Activated B cell treated with CpG ODN at 0.5 μM for 24 hours (primary cell): ENCODE measurements around the gene IQSEC2. TPM values are rescaled to one million over a fixed set of nuclear protein-coding genes. Genes with fewer than 3 reads are reported as not detected.

Experiments used
- ATAC-seq: fragments of 200-7000 bp; cut with Tn5 transposase; one replicate; pipeline ENCODE4 v1.10.0; 2021; ENCODE audit warnings: low read depth, mild to moderate bottlenecking, moderate library complexity
- CTCF ChIA-PET: fragments of 350-600 bp; sonication (Branson Sonifier 250); formaldehyde crosslinking; loops from one replicate; lab custom pipeline; 2021; ENCODE audit warnings: antibody characterized with exemption; lab: Charles Lee
- POLR2A ChIA-PET: fragments of 350-600 bp; sonication (Branson Sonifier 250); formaldehyde crosslinking; loops from one replicate; lab custom pipeline; 2021; ENCODE audit warnings: antibody characterized with exemption; lab: Charles Lee
- DNase-seq: peaks from one replicate; pipeline ENCODE4 v3.0.0; 2022
- H3K27ac Mint-ChIP-seq: one replicate; pipeline ENCODE4 v1.8.0; 2020; ENCODE audit warnings: mixed read lengths
- H3K27me3 Mint-ChIP-seq: one replicate; pipeline ENCODE4 v1.8.0; 2021; ENCODE audit warnings: mixed read lengths
- H3K36me3 Mint-ChIP-seq: one replicate; pipeline ENCODE4 v1.8.0; 2021; ENCODE audit warnings: low read depth, mixed read lengths
- H3K4me1 Mint-ChIP-seq: one replicate; pipeline ENCODE4 v1.8.0; 2021; ENCODE audit warnings: mixed read lengths
- H3K4me3 Mint-ChIP-seq: one replicate; pipeline ENCODE4 v1.8.0; 2020; ENCODE audit warnings: mild to moderate bottlenecking, mixed read lengths
- H3K9me3 Mint-ChIP-seq: one replicate; pipeline ENCODE4 v1.8.0; 2020; ENCODE audit warnings: mixed read lengths
- intact Hi-C: fragments of 100-400 bp; cut with micrococcal nuclease; formaldehyde crosslinking; loops from one replicate; pipeline ENCODE4 v1.15.1; 2024
- total RNA-seq: library from RNA; stranded (reverse); gene quantifications from 2 replicates; pipeline ENCODE4 v1.2.3, GENCODE V29; 2022
- TF ChIP-seq, protein P1 (sequence below): fragments of 200-600 bp; IDR thresholded peaks from one replicate; pipeline ENCODE4 v1.8.0; 2022; ENCODE audit warnings: antibody characterized with exemption, mild to moderate bottlenecking

The IQSEC2 gene
- total RNA-seq, 1 donor from 2014 or later, result 0.53 TPM

DNA sequence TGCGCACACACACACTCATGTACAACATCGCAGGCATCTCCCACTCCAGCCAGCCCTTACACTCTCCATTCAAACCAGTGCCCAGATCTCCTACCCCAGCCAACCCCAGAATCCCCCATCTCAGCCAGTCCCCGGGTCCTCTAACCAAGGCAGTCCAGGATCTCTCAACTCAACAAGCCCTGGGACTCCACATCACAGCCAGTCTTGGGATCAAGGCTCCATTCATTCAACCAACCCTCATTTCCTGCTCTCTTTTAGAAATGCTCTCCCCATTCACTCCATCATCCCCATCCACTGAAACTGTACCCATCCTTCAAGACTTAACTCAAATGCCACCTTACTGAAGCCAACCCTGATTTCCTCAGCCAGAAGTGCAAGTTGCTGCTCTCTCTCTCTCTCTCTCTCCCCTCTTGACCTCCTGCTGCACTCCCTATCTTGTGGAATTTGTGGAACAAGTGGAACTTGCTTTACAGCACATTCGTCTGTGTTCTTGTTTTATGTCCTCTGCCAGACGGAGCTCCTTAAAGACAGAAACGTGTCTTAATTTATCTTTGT is 40.6 kb upstream of the IQSEC2 start:
- Mint-ChIP-seq H3K4me3 (peak overlapping the region; percentile 74), H3K4me1 (peaks cover 19% of the 10 kb centered on the region), H3K9me3 (no peaks in the 10 kb centered on the region), H3K36me3 (no peaks in the 10 kb centered on the region), H3K27ac (peak overlapping the region; percentile 4), H3K27me3 (peaks cover 35% of the 10 kb centered on the region)
- TF ChIP-seq, protein P1, sequence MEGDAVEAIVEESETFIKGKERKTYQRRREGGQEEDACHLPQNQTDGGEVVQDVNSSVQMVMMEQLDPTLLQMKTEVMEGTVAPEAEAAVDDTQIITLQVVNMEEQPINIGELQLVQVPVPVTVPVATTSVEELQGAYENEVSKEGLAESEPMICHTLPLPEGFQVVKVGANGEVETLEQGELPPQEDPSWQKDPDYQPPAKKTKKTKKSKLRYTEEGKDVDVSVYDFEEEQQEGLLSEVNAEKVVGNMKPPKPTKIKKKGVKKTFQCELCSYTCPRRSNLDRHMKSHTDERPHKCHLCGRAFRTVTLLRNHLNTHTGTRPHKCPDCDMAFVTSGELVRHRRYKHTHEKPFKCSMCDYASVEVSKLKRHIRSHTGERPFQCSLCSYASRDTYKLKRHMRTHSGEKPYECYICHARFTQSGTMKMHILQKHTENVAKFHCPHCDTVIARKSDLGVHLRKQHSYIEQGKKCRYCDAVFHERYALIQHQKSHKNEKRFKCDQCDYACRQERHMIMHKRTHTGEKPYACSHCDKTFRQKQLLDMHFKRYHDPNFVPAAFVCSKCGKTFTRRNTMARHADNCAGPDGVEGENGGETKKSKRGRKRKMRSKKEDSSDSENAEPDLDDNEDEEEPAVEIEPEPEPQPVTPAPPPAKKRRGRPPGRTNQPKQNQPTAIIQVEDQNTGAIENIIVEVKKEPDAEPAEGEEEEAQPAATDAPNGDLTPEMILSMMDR, result no peak
- CTCF ChIA-PET, result interaction anchor here (1.8 kb wide), 1 partner anchor 10 kb away, joined by 4 read pairs; no protein-coding TSS in a partner anchor
- POLR2A ChIA-PET, result no interaction called here
- DNase-seq (no peak), ATAC-seq (no peak)
- intact Hi-C loops, result no loop called here

DNA sequence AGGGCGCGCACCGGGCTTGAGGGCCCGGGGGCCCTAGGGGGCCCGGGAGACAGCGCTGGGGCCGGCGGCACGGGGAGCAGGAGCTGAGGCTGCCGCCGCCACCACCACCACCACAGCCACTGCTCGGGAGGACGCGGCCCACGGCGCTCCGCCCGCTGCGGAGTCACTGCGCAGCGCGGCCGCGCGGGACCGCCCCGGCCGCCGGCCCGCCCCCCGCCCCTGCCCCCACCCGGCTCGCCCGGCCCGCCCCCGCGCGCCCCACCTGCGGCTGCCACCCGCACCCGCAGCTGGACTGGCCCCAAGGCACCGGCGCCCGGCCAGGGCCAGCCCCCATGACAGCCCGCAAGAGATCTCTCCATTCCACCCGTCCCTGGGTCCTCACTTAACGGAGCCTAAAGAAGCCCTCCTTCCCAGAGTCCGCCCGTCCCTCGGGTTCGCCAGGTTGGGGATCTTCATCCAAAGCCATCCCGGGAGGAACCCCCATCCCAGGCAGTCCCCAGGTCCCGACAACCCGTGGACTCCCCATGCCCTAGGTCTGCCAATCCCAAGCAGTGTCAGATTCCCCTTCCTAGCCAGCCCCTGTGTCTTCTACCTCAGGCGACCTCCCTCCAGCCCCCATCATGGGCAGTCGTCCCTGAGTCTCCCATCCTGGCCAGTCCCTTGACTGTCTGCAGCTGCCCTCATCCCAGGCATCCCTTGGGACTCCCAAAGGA is 40.0 kb upstream of the IQSEC2 start:
- H3K4me3 Mint-ChIP-seq, result peak overlapping the region; percentile 74
- intact Hi-C loops, result no loop called here
- ATAC-seq (peak; percentile 47), DNase-seq (no peak)
- TF ChIP-seq, protein P1, result no peak
- ChIA-PET POLR2A (interaction anchor here (1.4 kb wide), 1 partner anchor 101 kb away, joined by 4 read pairs; the partner anchor contains the start of genes RIBC1 and SMC1A), CTCF (interaction anchor here (1.8 kb wide), 1 partner anchor 10 kb away, joined by 4 read pairs; no protein-coding TSS in a partner anchor)
- no peaks in the 10 kb centered on the region for H3K36me3 Mint-ChIP-seq
- H3K27me3 Mint-ChIP-seq, result peaks cover 35% of the 10 kb centered on the region
- H3K4me1 Mint-ChIP-seq, result peaks cover 19% of the 10 kb centered on the region
- no peaks in the 10 kb centered on the region for H3K9me3 Mint-ChIP-seq
- peak overlapping the region; percentile 4 for H3K27ac Mint-ChIP-seq

DNA sequence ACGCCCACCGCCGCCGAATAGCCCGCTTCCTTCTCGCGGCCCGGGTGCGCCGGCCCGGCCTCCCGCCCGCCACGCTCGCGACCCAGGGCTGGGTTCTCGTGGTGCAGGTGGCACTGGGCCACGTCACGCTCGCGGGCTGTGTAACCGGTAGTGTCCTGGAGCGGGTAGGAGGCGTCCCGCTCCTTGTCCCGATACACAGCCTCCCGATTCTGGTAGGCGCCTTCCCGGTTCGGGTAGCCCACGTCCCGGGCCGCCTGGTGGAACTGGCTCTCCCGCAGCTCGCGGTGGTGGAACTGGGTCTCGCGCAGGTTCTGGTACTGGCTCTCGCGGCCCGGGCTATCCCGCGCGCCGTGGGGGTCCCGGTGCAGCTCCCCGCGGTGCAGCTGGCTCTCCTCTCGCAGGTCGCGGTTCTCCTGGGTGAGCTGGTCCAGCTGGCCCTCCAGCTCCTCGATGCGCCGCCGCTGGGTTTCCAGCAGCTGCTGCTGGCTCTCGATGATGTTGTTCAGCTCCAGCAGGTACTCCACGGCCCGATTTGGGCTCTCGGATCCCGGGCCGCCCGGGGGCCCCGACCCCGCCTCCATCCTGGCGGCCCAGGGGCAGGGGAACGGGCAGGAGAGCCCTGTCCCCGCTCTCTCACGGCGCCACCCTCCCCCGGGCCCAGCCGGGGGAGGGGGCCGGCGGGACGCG is 39.3 kb upstream of the IQSEC2 start:
- ATAC-seq (peak; percentile 41), DNase-seq (peak; percentile 18)
- intact Hi-C loops, result no loop called here
- ChIA-PET CTCF (interaction anchor here (1.8 kb wide), 1 partner anchor 9 kb away, joined by 4 read pairs; no protein-coding TSS in a partner anchor), POLR2A (interaction anchor here (0.5 to 1.4 kb wide), 3 partner anchors 93 to 458 kb away, joined by 3 to 8 read pairs (median 4); partner anchors contain the start of genes RIBC1 and SMC1A)
- H3K27ac Mint-ChIP-seq, result no peak overlapping the region
- peaks cover 19% of the 10 kb centered on the region for H3K4me1 Mint-ChIP-seq
- peaks cover 29% of the 10 kb centered on the region for H3K27me3 Mint-ChIP-seq
- TF ChIP-seq, protein P1, result no peak
- H3K9me3 Mint-ChIP-seq, result no peaks in the 10 kb centered on the region
- no peaks in the 10 kb centered on the region for H3K36me3 Mint-ChIP-seq
- peak overlapping the region; percentile 50 for H3K4me3 Mint-ChIP-seq

DNA sequence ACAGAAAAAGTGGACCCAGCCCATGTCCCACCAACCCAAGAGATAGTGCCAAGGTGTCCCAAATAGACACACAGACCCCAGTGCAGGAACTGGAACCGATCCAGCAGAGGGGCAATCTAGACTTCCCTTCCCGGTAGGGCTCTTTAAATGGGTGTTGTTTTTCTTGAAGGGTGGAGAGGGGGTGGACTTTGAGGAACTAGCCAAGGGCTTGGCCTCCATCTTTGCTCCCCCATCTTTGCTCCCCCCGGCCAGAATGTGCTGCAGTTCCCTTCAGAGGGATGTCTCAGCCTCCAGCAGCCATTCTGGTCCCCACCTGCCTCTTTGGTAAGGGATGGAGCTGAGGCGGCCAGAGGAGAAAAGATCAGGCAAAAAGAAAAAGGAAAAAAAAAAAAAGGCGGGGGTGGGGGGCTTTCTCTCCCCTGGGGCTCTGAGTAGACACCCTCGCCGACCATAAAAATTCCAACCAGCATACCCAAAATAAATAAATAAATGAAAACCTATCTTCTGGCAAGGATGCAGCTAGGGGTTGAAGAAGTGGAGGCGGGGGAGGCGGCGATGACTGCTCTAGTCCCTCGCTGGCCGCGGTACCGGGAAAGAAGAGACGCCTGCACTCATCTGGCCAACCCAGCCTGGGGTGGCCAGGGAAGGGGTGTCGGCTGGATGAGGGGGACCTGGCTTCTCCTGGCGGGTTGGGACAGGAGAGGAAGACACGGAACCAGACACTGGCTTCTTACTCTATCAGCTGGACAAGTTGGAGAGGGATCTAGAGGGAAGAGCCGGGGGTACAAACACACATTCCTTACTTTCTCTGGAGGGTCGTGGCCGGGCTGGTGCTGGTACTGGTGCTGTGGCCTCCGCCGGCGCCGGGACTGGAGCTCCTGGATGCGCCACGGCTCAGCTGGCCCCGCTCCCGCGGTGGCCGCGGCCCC is 38.5 kb upstream of the IQSEC2 start:
- ATAC-seq (no peak), DNase-seq (no peak)
- Mint-ChIP-seq H3K36me3 (no peaks in the 10 kb centered on the region), H3K27ac (no peak overlapping the region), H3K9me3 (no peaks in the 10 kb centered on the region), H3K4me1 (peaks cover 19% of the 10 kb centered on the region), H3K27me3 (peaks cover 26% of the 10 kb centered on the region), H3K4me3 (peak overlapping the region; percentile 71)
- POLR2A ChIA-PET, result interaction anchor here (0.5 to 1.4 kb wide), 3 partner anchors 94 to 459 kb away, joined by 3 to 8 read pairs (median 4); partner anchors contain the start of genes RIBC1 and SMC1A
- intact Hi-C loops, result loop anchor here (10.0 kb wide), 1 partner anchor 245 kb away; no protein-coding TSS in a partner anchor
- CTCF ChIA-PET, result interaction anchor here (1.3 to 3.7 kb wide), 2 partner anchors 116 to 126 kb away, joined by 4 to 27 read pairs; no protein-coding TSS in a partner anchor
- TF ChIP-seq, protein P1, result no peak
